ENCODE measurements around the gene RIMS1.

RIMS1 gene

GRCh38 chr6:72133324-72133723 lies 247.0 kb downstream of the RIMS1 start:
- no peak overlapping the region for H3K27ac ChIP-seq
- TF ChIP-seq CTCF (conservative IDR thresholded peaks at IDR 0.05), result no peak

GRCh38 chr6:72140795-72141194 lies 254.4 kb downstream of the RIMS1 start:
- no peak overlapping the region for H3K27ac ChIP-seq
- TF ChIP-seq CTCF (conservative IDR thresholded peaks at IDR 0.05), result peak; percentile 62

- TF ChIP-seq CTCF (conservative IDR thresholded peaks at IDR 0.05), result no peak
- H3K27ac ChIP-seq, result no peak overlapping the region
Observed at GRCh38 chr6:72149715-72150114, 263.4 kb downstream of the RIMS1 start.

DNA sequence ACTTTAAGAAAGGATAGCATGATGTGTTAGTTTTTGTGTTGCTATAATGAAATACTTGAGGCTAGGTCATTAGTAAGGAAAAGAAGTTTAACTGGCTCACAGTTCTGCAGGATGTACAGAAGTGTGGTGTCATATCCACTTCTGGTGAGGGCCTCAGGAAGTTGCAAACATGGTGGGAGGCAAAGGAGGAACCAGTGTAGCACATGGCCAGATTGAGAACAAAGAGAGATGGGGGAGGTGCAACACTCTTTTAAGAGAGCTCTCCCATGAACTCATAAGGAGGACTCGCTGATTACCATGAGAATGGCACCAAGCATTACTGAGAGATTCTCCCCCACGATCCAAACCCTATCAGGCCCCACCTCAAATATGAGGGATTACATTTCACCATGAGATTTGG lies 265.4 kb downstream of the RIMS1 start:
- TF ChIP-seq CTCF (conservative IDR thresholded peaks at IDR 0.05), result no peak
- H3K27ac ChIP-seq, result no peak overlapping the region

GRCh38 chr6:72175916-72176315 lies 289.6 kb downstream of the RIMS1 start:
- no peak overlapping the region for H3K27ac ChIP-seq
- no peak for TF ChIP-seq CTCF (conservative IDR thresholded peaks at IDR 0.05)

- H3K27ac ChIP-seq, result peak overlapping the region; percentile 66
- no peak for TF ChIP-seq CTCF (conservative IDR thresholded peaks at IDR 0.05)
Observed at GRCh38 chr6:72182337-72183246, 296.2 kb downstream of the RIMS1 start.

DNA sequence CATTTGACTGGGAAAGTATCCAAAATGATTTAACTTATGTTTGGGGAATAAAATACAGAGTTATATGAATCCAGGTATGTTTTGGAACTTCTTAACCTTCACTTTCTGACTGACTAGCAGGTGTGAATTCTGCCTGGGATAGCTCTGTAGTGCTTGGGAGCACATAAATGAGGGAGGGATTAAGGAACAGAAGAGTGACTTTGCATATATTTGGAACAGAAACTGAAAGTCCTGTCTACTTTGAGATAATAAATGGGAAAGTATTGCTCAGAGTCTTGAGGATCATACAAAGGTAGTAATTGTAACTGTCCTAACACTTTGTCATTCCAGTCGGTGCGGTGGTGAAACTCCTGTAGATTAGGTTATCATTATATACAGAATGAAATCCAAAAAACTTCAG lies 317.6 kb downstream of the RIMS1 start:
- no peak overlapping the region for H3K27ac ChIP-seq
- no peak for TF ChIP-seq CTCF (conservative IDR thresholded peaks at IDR 0.05)

All from VCaP (cell line).